Esophagus (tissue), 2 donors: ENCODE measurements around the gene MALT1. TPM values are rescaled to one million over a fixed set of nuclear protein-coding genes. Genes with fewer than 3 reads are reported as not detected.

Experiments
- H3K27ac ChIP-seq, 2 donors: one replicate each; pipeline ENCODE4 v1.5.1; 2013; ENCODE audit warnings: low read depth in 2 of 2, mild to moderate bottlenecking in 2 of 2, inconsistent platforms in 1 of 2, low read length in 1 of 2, moderate library complexity in 1 of 2
- H3K27me3 ChIP-seq, 2 donors: one replicate each; pipeline ENCODE4 v1.6.1; 2013; ENCODE audit warnings: low read length in 2 of 2, control low read depth in 1 of 2, mild to moderate bottlenecking in 1 of 2; ENCODE audit not compliant: insufficient read depth in 2 of 2, control insufficient read depth in 1 of 2
- H3K36me3 ChIP-seq, 2 donors: one replicate each; pipeline ENCODE4 v1.6.1; 2013; ENCODE audit warnings: low read length in 1 of 2; ENCODE audit not compliant: control insufficient read depth in 2 of 2, insufficient read depth in 2 of 2
- H3K4me1 ChIP-seq, 2 donors: one replicate each; pipeline ENCODE4 v1.6.1; 2013; ENCODE audit warnings: low read length in 1 of 2; ENCODE audit not compliant: control insufficient read depth in 2 of 2, insufficient read depth in 2 of 2
- H3K4me3 ChIP-seq, 2 donors: one replicate each; pipeline ENCODE4 v1.5.1; 2013; ENCODE audit warnings: low read length in 2 of 2, mild to moderate bottlenecking in 2 of 2, low read depth in 1 of 2, moderate library complexity in 1 of 2
- H3K9me3 ChIP-seq, 2 donors: one replicate each; pipeline ENCODE4 v1.6.1; 2013; ENCODE audit warnings: mild to moderate bottlenecking in 2 of 2, low read depth in 1 of 2, low read length in 1 of 2, moderate library complexity in 1 of 2; ENCODE audit not compliant: control insufficient read depth in 2 of 2, insufficient read depth in 1 of 2
- WGBS, 2 donors: extraction: QIAGEN DNeasy Blood & Tissue Kit; methylation state at CpG; one replicate each; pipeline ENCODE4 v1.1.7; 2013; 5-methylcytosine and 5-hydroxymethylcytosine counted together
- polyA plus RNA-seq, 2 donors: library from polyadenylated mRNA; stranded (reverse); fragments of 200-250 nt; gene quantifications; one replicate each; pipeline ENCODE4 v1.2.3, GENCODE V29; 2013
- donor health status: healthy with polysubstance abuse.
- donor health status: Bipolar disorder and iron deficiency.

Gene MALT1
- polyA plus RNA-seq, 2 donors: 11.7 to 13.5 TPM

GRCh38 chr18:58666176-58666575 lies 5.1 kb upstream of the MALT1 start:
- Histone ChIP-seq H3K27ac (no peak overlapping the region), H3K4me3 (no peak overlapping the region), H3K4me1 (no peaks in the 10 kb centered on the region), H3K36me3 (no peaks in the 10 kb centered on the region), H3K9me3 (no peaks in the 10 kb centered on the region), H3K27me3 (no peaks in the 10 kb centered on the region)
- 82 to 85% methylated on average over 2 of the region's 3 CpGs for WGBS, 2 donors

- H3K27ac ChIP-seq: no peak overlapping the region
- H3K27me3 ChIP-seq: no peaks in the 10 kb centered on the region
- H3K9me3 ChIP-seq: no peaks in the 10 kb centered on the region
- H3K4me3 ChIP-seq: no peak overlapping the region
- no peaks in the 10 kb centered on the region for H3K36me3 ChIP-seq
- H3K4me1 ChIP-seq: no peaks in the 10 kb centered on the region
- WGBS, 2 donors: 87 to 97% methylated on average over 2 of the region's 2 CpGs
Measured at GRCh38 chr18:58668211-58668610, 3.1 kb upstream of the MALT1 start.

DNA sequence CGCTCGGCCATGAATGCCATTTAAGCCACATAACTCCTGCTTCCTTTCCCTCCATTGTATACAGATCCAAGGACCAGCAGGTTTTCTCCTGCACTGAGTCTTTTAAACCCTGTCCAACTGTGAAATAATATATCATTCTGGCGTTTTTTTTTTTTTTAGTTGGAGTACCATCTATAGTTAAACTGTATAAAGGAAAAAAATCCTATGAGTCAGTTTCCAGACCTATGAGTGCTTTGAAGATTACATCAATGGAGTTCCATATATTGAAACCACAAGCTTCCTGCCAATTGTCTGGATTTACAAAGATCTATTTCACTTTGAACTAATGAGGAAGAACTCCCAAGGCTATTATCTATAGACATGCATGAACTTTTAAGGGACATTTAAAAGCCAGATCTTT lies 2.4 kb upstream of the MALT1 start:
- Histone ChIP-seq H3K27me3 (no peaks in the 10 kb centered on the region), H3K36me3 (no peaks in the 10 kb centered on the region), H3K9me3 (no peaks in the 10 kb centered on the region), H3K4me1 (no peaks in the 10 kb centered on the region), H3K27ac (no peak overlapping the region), H3K4me3 (no peak overlapping the region)
- WGBS, 2 donors: 36 to 48% methylated on average over 3 of the region's 3 CpGs

GRCh38 chr18:58669731-58670378 lies 1.4 kb upstream of the MALT1 start:
- 43 to 53% methylated on average over 11 of the region's 11 CpGs for WGBS, 2 donors
- Histone ChIP-seq H3K27ac (peak overlapping the region; percentile 69 to 77), H3K4me1 (no peaks in the 10 kb centered on the region), H3K9me3 (no peaks in the 10 kb centered on the region), H3K4me3 (peak overlapping the region in 1 of 2 donors; percentile 62), H3K27me3 (no peaks in the 10 kb centered on the region), H3K36me3 (no peaks in the 10 kb centered on the region)

- H3K9me3 ChIP-seq: no peaks in the 10 kb centered on the region
- H3K4me3 ChIP-seq: peak overlapping the region; percentile 52 to 62
- no peaks in the 10 kb centered on the region for H3K36me3 ChIP-seq
- H3K27ac ChIP-seq: peak overlapping the region; percentile 69 to 77
- H3K27me3 ChIP-seq: no peaks in the 10 kb centered on the region
- H3K4me1 ChIP-seq: no peaks in the 10 kb centered on the region
- WGBS, 2 donors: 11 to 16% methylated on average over 27 of the region's 27 CpGs
Measured at GRCh38 chr18:58670404-58671110, 708 bp upstream of the MALT1 start.

GRCh38 chr18:58671632-58672564 lies 633 bp downstream of the MALT1 start:
- no peaks in the 10 kb centered on the region for H3K4me1 ChIP-seq
- H3K27me3 ChIP-seq: no peaks in the 10 kb centered on the region
- H3K27ac ChIP-seq: peak overlapping the region; percentile 93 to 96
- H3K9me3 ChIP-seq: no peaks in the 10 kb centered on the region
- no peaks in the 10 kb centered on the region for H3K36me3 ChIP-seq
- WGBS, 2 donors: 1% methylated on average over 49 to 64 of the region's 64 CpGs
- H3K4me3 ChIP-seq: peak overlapping the region; percentile 62 to 73

GRCh38 chr18:58674159-58674558 lies 2.9 kb downstream of the MALT1 start:
- no peak overlapping the region for H3K4me3 ChIP-seq
- H3K4me1 ChIP-seq: no peaks in the 10 kb centered on the region
- no peaks in the 10 kb centered on the region for H3K36me3 ChIP-seq
- no peak overlapping the region for H3K27ac ChIP-seq
- H3K9me3 ChIP-seq: no peaks in the 10 kb centered on the region
- H3K27me3 ChIP-seq: no peaks in the 10 kb centered on the region
- WGBS, 2 donors: 88% methylated on average over 5 of the region's 5 CpGs

DNA sequence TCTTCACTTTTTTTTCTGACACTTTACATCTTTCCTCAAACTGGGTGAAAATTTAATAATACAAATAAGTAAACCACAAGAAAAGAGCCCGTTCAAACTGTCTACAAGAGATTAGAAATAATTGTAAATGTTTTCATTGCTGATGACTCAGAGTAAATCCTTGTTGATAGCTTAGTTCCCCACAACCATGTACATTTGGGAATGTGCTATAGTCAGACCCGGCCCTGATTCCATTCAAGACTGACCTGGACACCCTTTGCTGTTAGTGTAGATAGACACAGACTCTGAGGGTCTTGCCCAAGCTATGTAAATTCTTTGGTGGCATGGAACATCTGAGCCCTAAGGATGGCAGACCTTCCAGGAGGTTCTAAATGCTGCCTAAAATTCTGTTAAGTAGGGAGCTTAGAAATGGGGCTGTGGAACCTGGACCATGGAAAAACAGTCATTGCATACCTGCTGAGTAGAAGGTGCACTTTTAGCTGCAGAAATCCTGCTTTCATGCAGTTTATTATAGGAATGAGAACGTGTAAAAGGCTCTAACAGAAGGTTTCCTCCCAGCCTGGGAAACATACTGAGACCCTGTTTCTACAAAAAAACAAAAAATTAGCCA lies 3.7 kb downstream of the MALT1 start:
- Histone ChIP-seq H3K36me3 (no peaks in the 10 kb centered on the region), H3K27ac (no peak overlapping the region), H3K4me1 (no peaks in the 10 kb centered on the region), H3K9me3 (no peaks in the 10 kb centered on the region), H3K4me3 (no peak overlapping the region), H3K27me3 (no peaks in the 10 kb centered on the region)
- WGBS, 2 donors: 61 to 63% methylated on average over 3 of the region's 3 CpGs

DNA sequence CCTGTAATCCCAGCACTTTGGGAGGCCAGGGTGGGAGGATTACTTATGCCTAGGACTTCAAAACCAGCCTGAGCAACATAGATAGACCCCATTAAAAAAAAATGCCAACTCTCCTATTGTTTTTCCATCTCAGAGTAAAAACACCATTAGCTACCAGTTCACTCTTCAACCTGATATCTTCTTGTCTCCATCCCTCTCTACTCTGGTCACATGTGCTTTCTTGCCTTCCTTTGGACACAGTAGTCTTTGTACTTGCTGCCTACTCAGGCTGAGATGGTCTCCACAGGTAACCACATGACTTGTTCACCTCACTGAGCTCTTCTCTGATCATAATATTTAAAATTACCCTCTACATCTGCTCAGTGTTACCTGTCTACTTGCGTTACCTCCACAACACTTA lies 5.0 kb downstream of the MALT1 start:
- 98 to 99% methylated on average over 1 of the region's 1 CpG for WGBS, 2 donors
- H3K4me1 ChIP-seq: no peaks in the 10 kb centered on the region
- no peak overlapping the region for H3K27ac ChIP-seq
- no peaks in the 10 kb centered on the region for H3K36me3 ChIP-seq
- H3K4me3 ChIP-seq: no peak overlapping the region
- no peaks in the 10 kb centered on the region for H3K9me3 ChIP-seq
- H3K27me3 ChIP-seq: no peaks in the 10 kb centered on the region
